BLaER1 (cell line): ENCODE results near the gene RNF32.

ENCODE experiments used
- H3K27ac ChIP-seq: shearing (Covaris generic); formaldehyde crosslinking; 2 replicates; pipeline ENCODE4 v1.8.1; 2022
- H3K27me3 ChIP-seq: shearing (Covaris generic); formaldehyde crosslinking; 2 replicates; pipeline ENCODE4 v1.8.1; 2022
- H3K36me3 ChIP-seq: shearing (Covaris generic); formaldehyde crosslinking; 2 replicates; pipeline ENCODE4 v1.8.1; 2022
- H3K4me1 ChIP-seq: shearing (Covaris generic); formaldehyde crosslinking; 2 replicates; pipeline ENCODE4 v1.8.1; 2022
- H3K4me2 ChIP-seq: shearing (Covaris generic); formaldehyde crosslinking; 2 replicates; pipeline ENCODE4 v1.8.1; 2022
- H3K4me3 ChIP-seq: shearing (Covaris generic); formaldehyde crosslinking; 2 replicates; pipeline ENCODE4 v1.8.1; 2022
- H3K9ac ChIP-seq: shearing (Covaris generic); formaldehyde crosslinking; 2 replicates; pipeline ENCODE4 v1.8.1; 2022
- H3K9me3 ChIP-seq: shearing (Covaris generic); formaldehyde crosslinking; 2 replicates; pipeline ENCODE4 v1.8.1; 2022
- H4K20me1 ChIP-seq: shearing (Covaris generic); formaldehyde crosslinking; 2 replicates; pipeline ENCODE4 v1.8.1; 2022
- Cebpa-rat ChIP-seq: shearing (Covaris generic); IDR thresholded peaks from 2 replicates; pipeline ENCODE4 v1.8.1; 2022

Gene RNF32

DNA sequence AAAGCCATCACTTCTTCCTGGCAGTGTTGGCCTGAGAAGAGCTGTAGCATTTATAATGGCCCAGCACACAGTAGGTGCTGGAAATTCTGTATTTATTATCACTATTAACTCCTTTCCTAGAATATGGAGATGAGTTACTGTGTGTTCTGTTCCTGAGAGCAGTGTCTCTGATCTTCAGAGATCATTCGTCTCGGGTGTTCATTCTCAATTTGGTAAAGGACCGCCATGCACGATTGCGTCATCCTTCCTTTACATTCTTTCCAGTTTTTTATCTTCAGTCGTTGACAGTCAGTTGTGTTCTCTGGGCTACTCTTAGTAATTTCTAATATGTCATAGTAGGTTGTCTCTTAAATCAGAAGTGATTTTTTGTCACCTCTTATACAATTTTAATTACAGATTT lies 18.6 kb downstream of the RNF32 start:
- peaks cover 29% of the 10 kb centered on the region for H3K4me1 ChIP-seq
- H3K9me3 ChIP-seq, result no peaks in the 10 kb centered on the region
- peak; percentile 60; the same call in 1 of the 2 replicates for TF ChIP-seq Cebpa-rat
- no peak overlapping the region for H3K4me2 ChIP-seq
- no peak overlapping the region for H3K27ac ChIP-seq
- no peaks in the 10 kb centered on the region for H4K20me1 ChIP-seq
- no peak overlapping the region for H3K4me3 ChIP-seq
- no peak overlapping the region for H3K9ac ChIP-seq
- no peaks in the 10 kb centered on the region for H3K27me3 ChIP-seq
- no peaks in the 10 kb centered on the region for H3K36me3 ChIP-seq

DNA sequence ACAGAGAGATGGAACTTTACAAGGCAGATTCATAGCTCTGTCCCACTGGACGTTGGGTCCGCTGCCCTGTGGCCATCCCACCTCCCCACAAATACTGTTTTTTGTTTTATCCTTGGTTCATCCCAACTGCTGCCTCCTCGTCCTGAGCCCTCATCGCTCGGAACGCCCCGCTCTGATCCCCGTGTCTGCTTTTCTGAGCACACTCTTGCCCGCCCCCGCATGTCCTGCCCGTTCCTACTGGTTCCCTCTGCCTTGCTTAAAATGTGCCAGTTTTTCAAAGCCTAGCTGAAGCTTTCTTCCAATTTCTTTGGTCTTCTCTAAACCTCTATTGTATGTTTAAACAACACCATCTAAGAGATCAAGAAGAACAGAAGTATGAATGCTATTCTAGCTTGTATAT lies 19.4 kb downstream of the RNF32 start:
- Histone ChIP-seq H3K4me1 (peaks cover 22% of the 10 kb centered on the region), H3K27me3 (no peaks in the 10 kb centered on the region)
- TF ChIP-seq Cebpa-rat, result no peak

DNA sequence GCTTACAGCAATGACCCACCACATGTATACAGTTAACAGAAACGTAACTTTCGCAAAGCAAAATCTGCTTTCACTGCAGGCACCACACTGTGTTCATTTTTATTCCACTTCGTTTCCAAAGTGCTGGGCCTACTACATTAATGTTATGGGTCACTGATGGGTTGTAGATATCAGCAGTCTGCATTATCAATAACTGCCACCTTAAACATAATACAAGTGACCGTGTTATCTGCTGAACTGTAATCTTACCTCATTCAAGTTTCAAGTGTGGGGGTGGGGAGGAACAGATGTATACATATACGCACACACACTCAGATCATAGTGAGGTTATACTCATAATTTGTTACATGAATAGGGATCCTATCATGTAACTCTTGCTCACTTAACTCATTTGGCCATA lies 21.1 kb downstream of the RNF32 start:
- Histone ChIP-seq H3K4me2 (no peak overlapping the region), H3K27ac (no peak overlapping the region)
- no peak for TF ChIP-seq Cebpa-rat

More for the DNA sequence above, 19.4 kb downstream of the RNF32 start:
- Histone ChIP-seq H3K4me3 (no peak overlapping the region), H3K36me3 (no peaks in the 10 kb centered on the region), H4K20me1 (no peaks in the 10 kb centered on the region), H3K9ac (no peak overlapping the region), H3K27ac (no peak overlapping the region), H3K4me2 (no peak overlapping the region), H3K9me3 (no peaks in the 10 kb centered on the region)

DNA sequence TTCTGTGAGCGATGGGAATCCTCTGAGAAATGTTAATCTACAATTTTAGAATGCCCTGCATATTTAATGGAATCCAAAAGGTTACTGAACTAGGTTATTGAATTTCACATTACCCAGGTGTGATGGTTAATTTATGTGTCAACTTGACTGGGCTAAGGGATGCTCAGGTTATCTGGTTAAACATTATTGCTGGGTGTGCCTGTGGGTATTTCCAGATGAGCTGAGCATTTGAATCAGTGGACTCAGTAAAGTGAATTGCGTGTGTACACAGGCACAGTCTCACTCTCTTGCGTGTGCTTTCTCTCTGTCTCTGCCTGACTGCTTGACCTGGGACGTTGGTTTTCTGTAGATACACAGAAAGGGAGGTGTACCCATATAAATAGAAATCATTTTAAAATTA lies 21.7 kb downstream of the RNF32 start:
- Histone ChIP-seq H3K4me1 (no peaks in the 10 kb centered on the region; the same call in 1 of the 2 replicates), H3K9ac (no peak overlapping the region), H3K4me3 (no peak overlapping the region), H3K36me3 (no peaks in the 10 kb centered on the region), H3K9me3 (no peaks in the 10 kb centered on the region), H3K27ac (no peak overlapping the region), H3K4me2 (no peak overlapping the region), H3K27me3 (no peaks in the 10 kb centered on the region), H4K20me1 (no peaks in the 10 kb centered on the region)
- no peak for TF ChIP-seq Cebpa-rat

More for the DNA sequence above, 21.1 kb downstream of the RNF32 start:
- Histone ChIP-seq H3K4me3 (no peak overlapping the region), H3K27me3 (no peaks in the 10 kb centered on the region), H4K20me1 (no peaks in the 10 kb centered on the region), H3K4me1 (peaks cover 5% of the 10 kb centered on the region), H3K36me3 (no peaks in the 10 kb centered on the region), H3K9me3 (no peaks in the 10 kb centered on the region), H3K9ac (no peak overlapping the region)

DNA sequence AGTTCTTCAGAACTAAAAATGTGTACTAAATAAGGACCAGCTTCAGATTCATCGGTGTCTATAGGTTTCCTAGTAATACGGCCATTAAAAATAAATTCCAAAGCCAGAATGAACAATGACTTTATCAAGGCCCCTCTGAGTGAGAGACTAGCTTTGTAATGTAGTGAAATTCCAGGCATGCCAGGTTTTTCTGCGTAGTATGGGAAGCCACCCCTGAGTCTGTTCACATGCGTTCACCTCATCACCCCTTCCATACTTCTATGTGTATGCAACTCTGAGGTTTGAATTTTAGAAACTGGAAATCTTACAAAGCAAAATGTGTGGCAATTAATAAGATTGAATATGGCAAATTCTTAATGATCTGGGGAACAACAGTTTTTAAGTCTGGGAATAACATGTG lies 24.5 kb downstream of the RNF32 start:
- Histone ChIP-seq H3K36me3 (0 out of 2 replicates have a peak, but pooled peaks cover 9% of the 10 kb centered on the region), H3K4me3 (no peak overlapping the region), H3K9ac (no peak overlapping the region), H3K9me3 (no peaks in the 10 kb centered on the region), H3K27me3 (no peaks in the 10 kb centered on the region), H3K4me1 (no peaks in the 10 kb centered on the region), H3K4me2 (no peak overlapping the region), H4K20me1 (no peaks in the 10 kb centered on the region), H3K27ac (no peak overlapping the region)
- no peak for TF ChIP-seq Cebpa-rat

DNA sequence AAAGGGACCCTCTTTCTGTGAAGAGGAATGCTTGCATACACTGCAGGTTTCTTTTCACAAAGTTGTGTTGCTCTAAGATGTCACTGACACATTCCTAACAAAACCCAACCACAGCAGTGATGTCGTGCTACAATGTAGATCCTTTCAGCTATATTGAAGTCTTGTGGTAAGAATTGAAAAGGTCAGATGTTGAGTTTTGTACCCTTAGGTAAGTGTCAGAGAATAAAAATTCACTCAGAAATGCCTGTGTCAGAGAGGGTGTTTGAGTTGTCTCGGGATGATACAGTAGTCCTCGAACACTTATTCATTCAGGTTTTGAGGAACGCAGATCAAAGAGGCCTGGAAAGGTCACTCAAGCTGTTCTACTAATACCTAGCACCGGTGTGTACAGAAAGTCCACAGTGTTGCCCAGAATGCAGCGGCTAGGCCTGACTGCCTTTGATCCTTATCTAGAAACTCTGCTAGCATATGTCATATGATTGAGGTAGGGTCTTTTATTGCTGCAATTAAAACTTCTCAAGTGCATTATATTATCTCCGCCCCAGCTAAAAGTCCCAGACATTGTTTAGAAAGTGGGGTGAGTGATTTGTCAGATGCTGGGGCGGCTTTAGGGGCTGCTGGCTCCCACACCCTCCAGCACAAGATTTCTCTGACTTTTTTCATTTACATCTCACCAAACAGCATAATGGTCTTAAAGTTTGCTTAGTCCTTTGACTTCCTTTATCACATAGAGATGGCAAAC lies 26.0 kb downstream of the RNF32 start:
- H3K27me3 ChIP-seq, result no peaks in the 10 kb centered on the region
- H3K27ac ChIP-seq, result no peak overlapping the region
- H3K4me3 ChIP-seq, result no peak overlapping the region
- TF ChIP-seq Cebpa-rat, result no peak
- H4K20me1 ChIP-seq, result no peaks in the 10 kb centered on the region
- 0 out of 2 replicates have a peak, but pooled peaks cover 9% of the 10 kb centered on the region for H3K36me3 ChIP-seq
- H3K9ac ChIP-seq, result no peak overlapping the region
- no peaks in the 10 kb centered on the region for H3K4me1 ChIP-seq
- no peaks in the 10 kb centered on the region for H3K9me3 ChIP-seq
- no peak overlapping the region for H3K4me2 ChIP-seq

DNA sequence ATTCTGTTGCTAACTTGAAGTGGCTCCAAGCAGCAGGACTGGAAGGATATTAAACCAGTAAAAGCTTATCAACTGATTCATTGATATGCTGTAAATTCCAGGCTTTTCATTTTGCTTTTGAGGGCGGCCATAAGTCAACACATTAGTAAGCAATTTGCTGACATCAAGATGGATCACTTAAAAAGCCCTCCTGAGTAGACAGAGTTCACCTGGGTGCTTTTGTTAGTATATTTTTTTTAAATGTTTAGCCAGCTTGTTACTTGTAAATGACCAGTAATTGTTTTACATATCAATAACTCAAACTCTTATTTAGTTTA lies 26.5 kb downstream of the RNF32 start:
- Histone ChIP-seq H3K36me3 (0 out of 2 replicates have a peak, but pooled peaks cover 9% of the 10 kb centered on the region), H3K9me3 (no peaks in the 10 kb centered on the region), H3K4me2 (no peak overlapping the region), H3K27me3 (no peaks in the 10 kb centered on the region), H3K9ac (no peak overlapping the region), H3K4me3 (no peak overlapping the region), H3K27ac (no peak overlapping the region), H4K20me1 (no peaks in the 10 kb centered on the region), H3K4me1 (no peaks in the 10 kb centered on the region)
- TF ChIP-seq Cebpa-rat, result no peak

DNA sequence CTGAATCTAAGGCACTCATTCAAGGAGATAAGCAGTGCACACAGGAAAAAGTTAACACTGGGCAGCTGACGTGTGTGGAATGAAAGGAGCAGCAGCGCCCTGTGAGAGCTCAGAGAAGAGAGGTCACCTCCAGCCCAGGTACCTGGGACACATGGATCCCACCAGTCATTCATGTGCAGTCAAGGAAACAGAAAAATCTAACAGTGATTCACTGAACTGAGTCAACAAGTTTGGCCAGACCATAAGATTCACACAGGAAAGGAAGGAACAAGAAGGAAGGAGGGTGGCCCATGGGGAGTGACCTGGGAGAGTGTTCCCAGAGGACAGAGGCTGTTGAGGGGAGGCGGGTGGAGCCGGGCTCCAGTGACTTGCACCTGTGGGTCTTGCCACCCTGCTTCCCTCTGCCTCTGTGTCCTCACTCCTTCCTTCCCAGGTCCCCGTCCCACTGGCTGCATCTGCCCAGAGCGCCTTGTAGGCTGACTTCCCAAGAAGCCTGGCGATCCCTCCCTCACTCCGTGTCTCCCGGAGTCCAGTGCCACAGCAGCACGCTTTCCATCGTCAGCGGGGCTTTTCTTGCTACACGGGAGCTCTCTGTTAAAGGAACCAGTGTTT lies 27.7 kb downstream of the RNF32 start:
- Histone ChIP-seq H4K20me1 (no peaks in the 10 kb centered on the region), H3K4me2 (no peak overlapping the region), H3K27me3 (no peaks in the 10 kb centered on the region), H3K36me3 (0 out of 2 replicates have a peak, but pooled peaks cover 9% of the 10 kb centered on the region), H3K27ac (no peak overlapping the region), H3K4me1 (no peaks in the 10 kb centered on the region), H3K9ac (no peak overlapping the region), H3K9me3 (no peaks in the 10 kb centered on the region), H3K4me3 (no peak overlapping the region)
- no peak for TF ChIP-seq Cebpa-rat

DNA sequence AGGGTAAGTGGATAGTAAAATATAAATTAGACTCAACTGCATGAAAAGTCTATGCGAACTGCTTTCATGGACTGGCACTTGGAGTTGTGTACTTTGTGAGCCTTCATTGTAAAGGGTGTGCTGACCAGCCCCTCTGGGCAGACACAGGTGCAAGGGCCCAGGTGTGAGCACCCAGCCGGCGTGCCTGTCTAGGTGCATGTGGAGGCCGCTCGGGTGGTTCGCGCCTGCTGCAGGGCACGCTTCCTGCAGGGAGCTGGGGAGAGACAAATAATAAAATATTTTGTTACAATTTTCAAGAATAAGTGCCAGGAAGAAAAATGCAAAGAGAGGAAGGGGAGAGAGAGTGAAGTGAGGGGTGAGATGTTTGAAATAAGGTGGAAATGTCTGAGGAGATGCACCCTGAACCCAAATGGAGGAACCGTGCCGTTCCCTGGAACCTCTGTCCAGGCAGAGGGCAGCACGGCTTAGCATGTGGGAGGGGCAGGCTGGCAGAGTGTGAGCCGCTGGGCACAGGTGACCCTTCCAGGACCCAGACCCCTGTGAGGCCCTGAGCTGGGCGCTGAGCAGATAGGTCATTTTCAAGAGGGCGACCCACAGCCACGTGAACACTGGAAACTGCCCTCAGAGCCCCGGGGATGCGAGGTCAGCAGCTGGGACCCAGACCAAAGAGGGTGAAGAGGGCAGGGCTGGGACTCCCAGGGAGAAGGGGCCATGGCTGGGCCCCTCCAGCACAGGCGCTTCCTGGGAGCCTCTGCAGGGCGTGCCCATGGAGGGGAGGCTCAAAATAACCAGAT lies 28.7 kb downstream of the RNF32 start:
- Histone ChIP-seq H3K27ac (no peak overlapping the region), H3K4me3 (no peak overlapping the region), H3K9ac (no peak overlapping the region), H3K27me3 (no peaks in the 10 kb centered on the region), H3K4me2 (no peak overlapping the region), H3K4me1 (no peaks in the 10 kb centered on the region), H3K36me3 (peaks cover 12% of the 10 kb centered on the region; the same call in 1 of the 2 replicates), H4K20me1 (no peaks in the 10 kb centered on the region), H3K9me3 (no peaks in the 10 kb centered on the region)
- no peak for TF ChIP-seq Cebpa-rat

DNA sequence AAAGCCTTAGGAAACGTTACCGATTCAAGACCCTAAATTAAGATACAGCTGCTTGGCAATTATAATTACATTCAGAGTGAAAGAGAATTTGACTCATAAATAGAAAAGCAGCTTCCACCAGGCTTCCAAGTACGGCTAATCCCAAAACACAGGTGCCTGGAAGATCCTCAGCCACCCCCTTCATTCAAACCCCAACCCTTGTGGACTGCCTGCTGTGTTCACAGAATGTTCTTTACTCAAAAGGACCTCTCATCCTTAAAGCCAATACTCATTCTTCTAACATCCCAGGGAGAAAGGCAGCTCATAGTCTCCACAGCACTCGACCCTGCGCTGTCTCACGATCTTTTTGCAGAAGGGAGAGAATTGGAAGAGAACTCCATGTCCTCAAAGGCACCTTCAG lies 32.9 kb downstream of the RNF32 start:
- H3K9me3 ChIP-seq, result no peaks in the 10 kb centered on the region
- H3K9ac ChIP-seq, result no peak overlapping the region
- H4K20me1 ChIP-seq, result no peaks in the 10 kb centered on the region
- H3K27ac ChIP-seq, result no peak overlapping the region
- TF ChIP-seq Cebpa-rat, result no peak
- H3K36me3 ChIP-seq, result peaks cover 45% of the 10 kb centered on the region
- H3K27me3 ChIP-seq, result no peaks in the 10 kb centered on the region
- no peaks in the 10 kb centered on the region for H3K4me1 ChIP-seq
- no peak overlapping the region for H3K4me2 ChIP-seq
- H3K4me3 ChIP-seq, result no peak overlapping the region
